HG03342 (cell line): ENCODE results near the gene COPS7A.
A peak's percentile ranks its signal among the peaks of the same experiment; 100 is the strongest.

Experiments used
- ATAC-seq: cut with Tn5 transposase; IDR thresholded peaks from one replicate; pipeline ENCODE4 v1.9.1; 2021; ENCODE audit warnings: mild to moderate bottlenecking, moderate library complexity; ENCODE audit not compliant: unreplicated experiment

Gene COPS7A

DNA sequence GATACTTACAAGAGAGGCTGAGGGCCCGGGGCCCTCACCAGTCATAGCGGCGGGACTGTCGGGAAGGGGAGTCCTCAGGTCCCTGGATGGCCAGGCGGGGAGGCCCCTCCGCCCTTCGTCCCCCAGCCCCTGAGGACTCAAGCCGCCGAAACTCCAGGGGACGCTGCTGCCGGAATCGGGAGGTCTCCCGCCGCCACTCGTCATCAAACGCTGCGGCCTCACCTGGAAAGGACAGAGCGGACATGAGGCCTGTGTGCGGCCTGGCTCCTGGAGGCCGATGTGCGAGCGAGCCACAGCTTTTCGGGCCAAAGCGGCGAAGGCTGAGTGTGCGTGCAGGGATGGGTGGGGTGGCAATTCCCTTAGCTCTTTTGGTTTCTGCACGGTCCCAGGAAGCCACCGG, 24.9 kb downstream of the COPS7A start:
- ATAC-seq = no peak

DNA sequence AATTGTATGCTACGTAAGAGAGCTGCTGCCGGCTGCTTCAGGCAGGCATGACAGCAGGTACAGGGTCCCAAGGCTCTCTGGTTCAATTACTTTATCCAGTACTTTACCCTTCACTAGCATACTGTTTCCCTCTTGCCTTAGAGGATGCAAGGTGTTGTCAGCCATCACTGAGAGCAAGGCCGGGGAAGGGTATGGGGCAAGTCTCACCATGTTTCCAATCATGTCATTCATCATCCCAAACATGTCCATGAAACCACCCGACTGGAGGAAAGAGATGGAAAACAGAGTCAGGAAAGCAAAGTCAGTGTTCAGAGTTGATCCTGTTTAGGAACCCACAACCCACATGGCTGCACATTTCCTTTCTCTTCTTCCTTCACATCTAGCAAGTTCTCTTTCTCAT, 26.7 kb downstream of the COPS7A start:
- ATAC-seq = no peak

DNA sequence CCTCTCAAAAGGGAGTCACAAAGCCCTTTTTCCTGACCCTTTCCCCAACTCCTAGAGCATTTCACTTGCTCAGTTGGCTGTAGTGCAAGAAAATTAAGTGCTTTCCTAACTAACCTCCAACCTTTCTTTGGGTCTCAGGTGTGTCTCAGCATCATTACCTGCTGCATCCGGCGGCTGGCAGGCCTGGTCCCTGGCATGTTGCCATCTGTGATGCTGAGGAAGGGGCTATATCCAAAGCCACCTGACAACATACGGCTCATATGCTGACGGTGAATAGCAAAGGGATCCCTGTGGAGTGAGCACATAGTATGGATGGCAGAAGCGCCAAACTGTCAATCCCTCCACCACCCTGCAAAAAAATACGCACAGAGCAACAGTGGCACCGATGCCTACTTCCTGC, 27.9 kb downstream of the COPS7A start:
- no peak for ATAC-seq

DNA sequence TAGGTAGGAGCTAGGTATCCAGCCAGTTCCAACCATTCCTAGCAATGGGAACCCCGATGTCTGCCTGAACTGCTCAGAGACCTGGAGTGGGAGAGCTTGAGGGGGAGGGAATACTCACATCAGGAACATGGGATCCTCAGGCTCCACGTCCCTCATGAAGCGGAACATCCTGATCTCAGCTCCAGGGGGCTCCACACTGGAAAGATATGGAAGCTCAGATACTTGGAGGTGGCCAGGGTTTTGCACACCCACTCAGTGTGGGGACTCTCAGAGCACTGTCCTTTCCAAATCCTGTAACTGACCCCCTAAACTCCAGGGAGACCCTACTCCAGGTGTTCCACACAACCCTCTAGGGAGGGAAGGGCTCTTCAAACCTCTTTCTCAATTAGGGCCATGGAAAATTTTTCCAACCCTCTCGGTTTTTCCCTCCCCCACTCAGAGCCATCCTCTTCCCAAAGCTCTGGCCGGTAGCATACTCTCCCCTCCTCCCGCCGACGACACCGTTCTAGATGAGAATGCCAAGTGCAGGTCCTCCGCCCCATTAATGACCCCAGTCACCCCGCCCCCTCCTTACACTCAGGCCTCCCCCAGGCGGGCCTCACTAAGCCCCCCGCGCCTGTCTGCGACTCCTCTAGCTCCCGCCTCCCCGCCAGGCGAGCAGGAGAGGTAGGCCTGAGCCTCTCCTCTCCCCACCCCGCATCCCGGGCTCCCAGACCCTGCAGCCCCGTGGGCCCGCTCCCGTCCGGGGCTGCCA, 28.5 kb downstream of the COPS7A start:
- ATAC-seq = no peak

DNA sequence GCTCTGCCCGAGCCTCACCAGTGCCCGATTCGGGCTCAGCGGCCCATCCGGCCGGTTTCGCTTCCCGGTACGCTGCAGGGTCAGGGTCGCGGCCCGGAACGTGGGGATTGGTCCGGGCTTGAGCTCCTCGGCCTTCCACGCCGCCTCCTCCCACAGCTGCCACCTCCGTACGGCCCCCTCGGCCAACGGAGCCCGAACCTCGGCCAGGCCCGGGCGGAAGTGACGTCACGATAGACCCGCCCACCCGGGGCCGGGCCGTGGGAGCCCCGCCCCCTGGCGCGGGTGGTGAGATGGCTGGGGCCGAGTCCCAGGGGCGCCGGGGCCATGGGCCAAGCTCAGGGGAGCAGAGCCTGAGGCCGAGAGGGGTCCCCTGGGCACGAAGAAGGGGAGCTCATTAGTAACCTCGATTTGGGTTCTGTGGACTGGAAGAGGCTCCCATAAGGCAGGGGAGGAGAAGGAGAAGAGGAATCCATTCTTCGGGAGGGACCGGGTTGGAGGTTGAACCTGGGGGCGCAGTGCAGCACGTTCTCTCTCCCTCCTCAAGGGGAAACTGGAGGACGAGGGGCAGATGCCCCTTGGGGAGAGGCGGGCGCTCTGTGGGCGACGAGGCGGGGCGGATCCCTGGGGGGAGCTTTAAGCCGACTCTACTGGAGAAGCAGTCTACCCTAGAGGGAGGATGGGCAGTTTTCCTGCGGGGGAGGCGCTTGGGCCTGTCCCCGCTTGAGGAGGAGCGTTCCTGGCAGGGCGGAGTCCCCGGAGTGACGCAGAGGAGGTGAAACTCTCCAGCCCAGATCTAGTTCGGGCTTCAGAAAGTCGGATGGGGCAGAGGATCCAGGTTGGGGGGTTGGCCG, 29.3 kb downstream of the COPS7A start, which contains the start of gene MLF2:
Gene MLF2, minus strand, starts transcription at position 221 of the 851 bp plus-strand sequence. CDS start 807 bp downstream, outside the sequence.
- peak; percentile 90 for ATAC-seq

DNA sequence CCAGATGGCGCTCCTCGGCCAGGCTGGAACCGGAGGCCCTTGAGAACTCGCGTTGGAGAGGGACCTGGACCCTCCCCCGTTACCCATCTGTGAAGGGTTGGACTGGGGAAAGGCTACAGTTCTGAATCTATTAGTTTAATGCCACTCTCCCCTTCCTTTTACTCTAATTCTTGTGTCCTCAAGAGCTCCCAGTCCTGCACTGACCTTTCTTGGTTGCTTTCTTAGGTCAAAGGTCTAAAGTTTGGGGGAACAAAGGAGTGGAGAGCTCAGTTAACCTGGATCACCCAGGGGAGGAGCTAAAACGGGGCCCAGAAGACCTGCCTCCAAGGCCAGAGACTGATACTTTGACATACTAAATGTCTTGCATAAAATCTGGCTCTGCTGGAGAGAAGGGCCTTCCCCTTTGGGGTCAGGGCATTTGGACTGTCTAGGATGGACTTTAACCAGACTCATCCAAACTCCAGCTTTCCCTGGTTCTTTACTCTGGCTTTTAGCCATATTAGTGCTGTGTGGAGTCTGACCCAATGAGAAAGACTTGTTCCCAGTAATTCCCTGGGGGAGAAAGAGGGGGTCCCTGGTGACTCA, 30.0 kb downstream of the COPS7A start:
- ATAC-seq = no peak

DNA sequence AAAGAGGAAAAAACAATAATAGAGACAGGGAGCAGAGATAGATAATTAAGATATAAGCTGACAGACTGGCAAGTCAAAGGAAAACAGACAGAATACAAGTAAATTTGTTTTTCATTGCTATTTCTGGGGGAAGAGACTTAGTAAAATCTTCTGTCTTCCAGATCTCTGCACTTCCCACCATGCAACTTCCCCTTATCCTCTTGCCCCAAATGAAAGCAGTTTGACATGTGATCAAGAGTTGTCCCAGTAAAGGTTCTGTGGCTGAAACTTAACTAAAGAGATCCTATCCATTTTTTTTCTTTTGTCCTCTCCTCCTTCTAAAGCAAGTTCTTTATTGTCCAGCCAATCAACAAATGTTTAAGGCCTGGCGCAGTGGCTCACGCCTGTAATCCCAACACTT, 30.6 kb downstream of the COPS7A start:
- ATAC-seq = no peak

DNA sequence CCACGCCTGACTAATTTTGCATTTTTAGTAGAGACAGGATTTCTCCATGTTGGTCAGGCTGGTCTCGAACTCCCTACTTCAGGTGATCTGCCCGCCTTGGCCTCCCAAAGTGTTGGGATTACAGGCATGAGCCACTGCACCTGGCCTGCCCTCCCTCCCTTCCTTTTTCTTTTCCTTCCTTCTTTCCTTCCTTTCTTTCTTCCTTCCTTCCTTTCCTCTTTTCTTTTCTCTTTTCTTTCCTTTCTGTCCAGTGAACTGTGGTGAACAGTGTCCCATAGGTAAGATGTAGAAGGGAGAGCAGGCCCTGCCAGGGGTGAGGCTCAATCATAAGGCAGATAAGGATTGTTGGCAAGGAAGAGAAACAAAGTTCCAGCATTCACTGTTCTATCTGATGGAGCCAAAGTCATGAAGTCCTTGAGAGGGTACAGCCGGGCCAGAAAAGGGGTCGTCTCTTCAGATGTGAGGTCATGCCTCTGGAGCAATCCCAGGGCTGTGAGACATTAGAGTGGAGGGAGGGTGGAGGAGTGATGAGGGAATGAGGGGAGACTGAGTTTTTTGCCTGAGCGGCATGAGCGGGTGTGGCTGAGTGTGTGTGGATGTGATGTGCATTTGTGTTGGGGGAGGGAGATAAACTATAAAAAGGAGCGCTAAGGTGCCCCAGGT, 33.3 kb downstream of the COPS7A start:
- ATAC-seq = no peak

DNA sequence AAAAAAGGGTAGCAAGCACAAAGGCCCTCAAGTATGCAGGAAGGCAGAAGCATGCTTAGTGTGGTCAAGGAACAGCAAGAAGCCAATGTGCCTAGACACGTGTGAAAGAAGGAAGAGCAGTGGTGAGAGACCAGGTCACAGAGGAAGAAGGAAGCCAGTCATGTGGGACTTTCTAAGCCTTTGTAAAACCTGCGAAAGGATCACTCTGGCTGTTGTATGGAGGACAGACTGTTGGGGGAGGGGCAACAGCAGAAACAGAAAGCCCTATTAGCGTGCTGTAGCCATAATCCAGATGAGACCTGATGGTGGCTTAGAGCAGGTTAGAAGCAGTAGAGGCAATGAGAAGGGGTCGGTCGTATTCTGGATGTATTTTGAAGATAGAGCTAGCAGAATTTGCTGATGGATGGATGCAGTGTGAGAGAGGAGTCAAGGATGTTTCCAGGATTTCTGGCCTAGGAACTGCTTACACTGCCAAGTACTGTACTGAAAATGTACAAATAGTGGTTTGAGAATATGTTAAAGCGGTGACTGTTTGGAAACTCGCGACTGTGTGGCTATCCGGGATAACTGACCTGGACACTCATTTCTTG, 34.8 kb downstream of the COPS7A start:
- ATAC-seq = no peak

DNA sequence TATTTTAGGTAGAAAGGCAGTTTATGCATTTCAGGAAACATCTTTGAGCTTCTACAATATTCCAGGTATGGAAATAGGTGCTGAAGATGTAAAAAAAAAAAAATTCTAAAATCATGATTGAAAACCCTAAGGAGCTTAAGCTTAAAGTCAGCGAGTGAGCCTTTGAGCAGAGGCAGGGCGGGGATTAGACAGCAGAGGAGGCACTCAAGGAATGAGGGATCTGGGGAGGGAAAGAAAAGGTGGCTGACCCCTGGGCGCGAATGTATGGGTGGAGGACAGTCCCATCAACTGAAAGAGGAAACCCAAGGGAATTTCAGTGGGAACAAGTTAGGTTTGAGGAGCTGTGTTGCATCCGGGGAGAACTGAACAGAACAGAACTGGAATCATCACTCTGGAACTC, 35.9 kb downstream of the COPS7A start:
- ATAC-seq = no peak

DNA sequence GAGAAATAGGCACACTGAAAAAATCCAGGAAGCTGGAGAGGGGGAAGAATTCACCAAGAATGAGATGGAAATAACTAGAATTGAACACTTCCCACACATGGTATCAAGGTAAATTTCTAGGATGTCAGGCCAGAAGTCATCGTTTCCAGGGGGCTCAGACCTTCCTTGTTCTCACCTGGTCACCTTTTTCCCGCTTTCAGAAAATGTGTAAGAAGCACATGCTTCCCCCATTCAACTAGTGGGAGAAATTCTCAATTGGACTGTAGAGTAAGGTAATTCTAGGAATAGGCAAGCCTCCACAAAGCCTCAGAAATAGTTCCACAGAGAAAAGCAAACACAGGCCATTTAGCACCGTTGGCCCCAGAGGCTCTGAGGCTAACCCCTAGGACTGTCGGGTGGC, 39.5 kb downstream of the COPS7A start:
- ATAC-seq = no peak

DNA sequence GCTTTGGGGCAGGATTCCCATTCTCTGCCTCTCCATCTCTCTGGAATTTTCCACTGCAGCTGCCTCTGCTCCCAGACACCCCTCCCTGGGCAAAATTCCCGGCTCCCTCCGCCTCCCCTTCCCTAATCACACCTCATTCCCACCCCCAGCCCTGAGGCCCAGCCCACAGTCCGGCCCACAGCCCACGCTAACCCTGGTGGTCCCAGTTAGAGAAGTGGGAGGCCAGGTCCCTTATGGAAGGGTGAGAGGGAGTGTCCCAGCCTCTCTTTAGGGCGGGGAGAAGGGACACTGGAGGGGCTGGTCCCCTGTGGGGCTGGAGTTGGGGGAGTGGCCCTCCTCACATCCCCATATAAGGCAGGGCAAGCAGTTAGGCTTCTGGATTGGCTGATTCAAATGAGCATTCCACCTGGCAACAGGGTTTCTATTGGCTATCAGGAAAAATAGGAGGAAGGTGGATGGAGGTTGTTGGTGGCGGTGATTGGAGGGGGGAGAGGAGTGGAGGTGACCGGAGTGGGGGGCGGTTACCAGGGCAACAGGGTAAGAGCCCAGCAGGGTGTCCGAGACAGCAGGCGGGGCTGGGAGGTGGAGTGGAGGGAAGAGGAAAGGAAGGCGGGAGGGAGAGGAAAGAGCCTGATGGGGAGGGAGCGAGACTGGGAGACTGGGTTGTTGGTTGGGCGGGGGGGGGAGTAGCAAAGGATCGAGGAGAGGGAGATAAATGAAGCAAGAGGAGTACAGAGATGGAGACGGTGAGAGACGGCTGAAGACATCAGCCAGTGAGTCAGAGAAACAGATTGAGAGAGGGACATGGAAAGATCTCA, 40.4 kb downstream of the COPS7A start:
- peak; percentile 80 for ATAC-seq

DNA sequence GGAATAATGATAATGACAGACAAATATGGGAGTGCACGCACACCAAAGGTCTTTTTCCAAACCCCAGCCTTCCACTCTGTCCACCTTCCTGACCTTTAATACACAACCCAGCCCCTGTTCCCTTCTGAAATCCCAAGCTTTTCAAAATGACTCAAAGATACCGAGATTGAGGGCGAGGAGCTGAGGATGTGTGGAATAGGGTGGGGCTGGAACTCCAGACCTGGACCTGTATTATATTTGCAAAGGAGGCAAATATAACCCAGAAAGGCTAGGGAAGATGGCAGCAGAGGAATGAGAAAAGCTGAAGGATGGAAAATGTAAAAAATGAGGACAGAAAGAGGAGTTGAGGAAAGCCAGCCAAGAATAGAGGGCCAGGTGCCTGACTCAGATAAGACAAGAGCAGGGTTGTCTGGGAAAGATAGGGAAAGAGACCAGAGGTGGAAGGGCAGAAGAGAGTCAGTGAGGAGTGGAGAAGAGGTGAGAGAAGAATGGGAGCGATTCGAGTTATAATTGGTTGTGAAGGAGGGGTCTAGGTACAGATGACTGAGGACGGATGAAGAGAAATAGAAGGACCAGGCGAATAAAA, 41.3 kb downstream of the COPS7A start:
- no peak for ATAC-seq

DNA sequence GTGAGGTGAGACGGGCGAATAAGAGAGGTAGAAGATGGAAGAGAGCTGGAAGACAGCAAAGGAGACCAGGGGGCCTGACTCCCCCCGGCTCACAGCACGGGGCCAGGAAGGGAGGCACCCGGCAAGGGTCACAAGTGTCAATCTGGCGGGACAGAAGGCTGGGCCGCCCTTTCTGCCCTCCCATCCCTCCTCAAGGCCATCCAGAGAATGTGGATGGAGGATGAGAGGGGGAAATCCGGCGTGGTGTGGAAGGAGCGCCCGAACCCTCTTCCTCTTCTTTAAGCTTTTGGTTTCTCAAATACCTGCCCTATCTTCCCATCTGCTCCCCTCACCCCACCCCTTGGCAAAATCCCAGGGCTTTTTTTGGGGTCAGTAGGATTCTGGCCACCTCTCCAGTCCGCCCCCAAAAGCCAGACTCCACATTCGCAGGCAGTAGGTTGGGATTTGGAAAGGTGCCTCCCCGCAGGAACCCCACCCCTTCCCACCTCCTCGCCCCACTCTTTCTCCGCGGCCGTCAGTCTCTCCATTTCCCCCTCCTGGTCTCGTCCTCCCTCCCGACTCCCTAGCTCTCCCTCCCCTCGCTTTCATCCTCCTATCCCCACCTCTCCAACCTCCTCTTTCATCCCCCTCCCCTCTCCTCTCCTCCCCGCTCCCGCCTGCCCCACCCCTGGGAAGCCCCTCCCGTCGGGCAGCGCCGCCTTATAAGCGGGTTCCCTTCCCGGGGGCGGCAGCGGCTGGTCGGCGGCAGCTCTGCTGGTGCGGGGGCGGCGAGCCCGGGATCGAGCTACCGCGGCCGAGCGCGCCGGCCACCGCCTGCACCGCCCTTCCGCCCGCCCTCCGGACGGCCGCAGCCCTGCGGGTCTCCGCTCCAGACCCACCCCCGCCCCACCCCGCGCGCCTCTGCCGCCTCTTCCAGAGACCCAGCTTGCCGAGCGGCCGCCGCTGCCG, 42.1 kb downstream of the COPS7A start, which contains the start of gene PTMS:
Gene PTMS, plus strand, starts transcription at position 730 of the 948 bp plus-strand sequence. CDS start 343 bp downstream, outside the sequence.
- ATAC-seq = peak; percentile 18

DNA sequence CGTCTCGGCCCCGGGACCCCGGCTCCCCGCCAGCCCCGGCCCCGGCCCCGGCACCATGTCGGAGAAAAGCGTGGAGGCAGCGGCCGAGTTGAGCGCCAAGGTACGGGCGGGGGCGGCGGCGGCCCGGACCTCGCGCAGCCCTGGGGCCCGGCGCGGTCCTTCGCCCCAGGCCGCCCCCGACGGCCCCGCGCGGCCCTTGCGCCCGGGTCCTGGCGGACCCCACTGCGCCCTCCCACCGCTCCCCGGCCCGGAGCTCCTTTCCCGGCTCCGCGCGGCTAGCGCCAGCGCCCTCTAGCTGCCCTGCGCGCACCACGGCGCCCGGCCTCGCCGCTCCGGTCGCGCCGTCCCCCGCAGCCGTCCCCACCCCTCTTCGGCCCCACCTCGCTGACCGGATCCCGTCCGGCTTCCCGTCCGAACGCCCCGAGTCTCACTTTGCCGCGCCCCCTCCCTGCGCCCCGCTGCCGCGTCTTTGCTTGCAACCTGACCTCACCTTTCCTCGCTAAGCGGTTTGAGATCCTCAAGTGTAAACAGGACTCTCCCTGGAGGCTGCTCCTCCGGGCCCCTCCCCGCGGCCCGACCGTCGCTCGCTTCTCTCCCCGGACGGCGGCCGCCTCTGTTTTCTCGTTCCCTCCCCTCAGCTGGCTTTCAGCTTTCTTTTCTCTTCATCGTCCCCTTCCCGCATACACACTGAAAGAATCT, 43.0 kb downstream of the COPS7A start:
- peak; percentile 37 for ATAC-seq

DNA sequence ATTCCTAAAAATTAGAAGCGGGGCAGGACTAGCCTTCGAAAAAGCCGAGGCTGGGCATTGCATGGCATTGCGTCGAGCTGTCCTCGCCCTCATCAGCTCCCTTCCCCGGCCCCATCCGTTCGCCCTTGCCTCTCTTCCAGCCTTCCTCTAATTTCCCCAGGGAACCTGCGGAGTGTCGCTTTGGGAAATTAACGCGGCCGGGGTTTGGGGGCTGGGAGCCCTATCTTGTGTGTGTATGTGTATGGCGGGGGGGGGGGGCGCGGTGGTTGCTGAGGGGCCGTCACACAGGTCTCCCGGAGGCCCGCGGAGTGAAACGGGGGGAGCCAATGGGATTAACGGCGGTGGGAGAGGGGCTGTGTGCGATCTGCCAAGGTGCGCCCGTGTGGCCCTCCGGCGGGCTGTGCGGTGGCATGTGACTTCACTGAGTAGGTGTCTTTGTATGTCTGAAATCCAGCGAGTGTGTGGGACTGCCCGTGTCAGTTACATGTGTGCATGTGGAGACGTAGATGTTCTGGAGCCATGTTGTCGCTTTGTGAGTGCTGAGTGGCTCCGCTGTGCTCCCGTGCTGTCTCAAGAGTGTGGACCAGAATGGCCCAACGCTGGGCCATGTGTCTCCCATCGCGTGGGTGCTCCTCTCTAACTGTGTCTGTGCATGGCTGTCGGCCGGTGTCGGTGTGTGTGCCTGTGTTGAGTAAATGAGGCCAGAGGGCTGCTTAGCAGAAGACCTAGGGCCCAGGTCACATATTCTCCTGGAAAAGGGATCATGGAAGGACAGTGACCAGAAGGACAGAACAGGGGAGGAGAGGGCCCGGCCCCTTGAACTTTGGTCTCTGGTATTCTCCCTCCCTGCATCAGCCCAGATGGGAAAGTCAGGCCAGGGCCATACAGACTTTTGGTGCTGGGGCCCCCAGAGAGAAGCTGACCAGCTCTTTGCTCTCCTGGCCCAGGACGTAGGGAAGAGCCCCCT, 43.8 kb downstream of the COPS7A start:
- no peak for ATAC-seq
